Measurements from ENCODE around the gene STXBP2.

Gene STXBP2

GRCh38 chr19:7685546-7686445 lies 48.9 kb downstream of the STXBP2 start:
- no peak for TF ChIP-seq EGR1 (IDR thresholded peaks at IDR 0.05)
- no peak for TF ChIP-seq USF1 (IDR thresholded peaks at IDR 0.05)
- 0 out of 2 replicates have a peak, but pooled peaks have one; percentile 42 for TF ChIP-seq ZBTB7A (IDR thresholded peaks at IDR 0.05; ENCODE audit: low read depth)
- no peak for TF ChIP-seq TEAD4 (IDR thresholded peaks at IDR 0.05)

- TF ChIP-seq YY1 (IDR thresholded peaks at IDR 0.05; ENCODE audit: low read depth) (no peak), TAF1 (IDR thresholded peaks at IDR 0.05; ENCODE audit: low read depth) (no peak), FOXM1 (IDR thresholded peaks at IDR 0.05; ENCODE audit: borderline replicate concordance, low read depth) (no peak), EP300 (IDR thresholded peaks at IDR 0.05; ENCODE audit: borderline replicate concordance) (no peak), USF1 (IDR thresholded peaks at IDR 0.05) (no peak), MAX (IDR thresholded peaks at IDR 0.05) (no peak), CEBPB (IDR thresholded peaks at IDR 0.05) (no peak), EGR1 (IDR thresholded peaks at IDR 0.05) (no peak), TEAD4 (IDR thresholded peaks at IDR 0.05) (no peak), TCF12 (IDR thresholded peaks at IDR 0.05; ENCODE audit: low read depth) (no peak), NFIC (IDR thresholded peaks at IDR 0.05) (no peak), ZBTB7A (IDR thresholded peaks at IDR 0.05; ENCODE audit: low read depth) (no peak), RAD21 (IDR thresholded peaks at IDR 0.05; ENCODE audit: low read depth) (no peak)
Measured at GRCh38 chr19:7687177-7687576, 50.3 kb downstream of the STXBP2 start.

- TF ChIP-seq EGR1 (IDR thresholded peaks at IDR 0.05) (no peak), TEAD4 (IDR thresholded peaks at IDR 0.05) (no peak), TCF12 (IDR thresholded peaks at IDR 0.05; ENCODE audit: low read depth) (no peak)
Measured at GRCh38 chr19:7689165-7689564, 52.3 kb downstream of the STXBP2 start.

- no peak for TF ChIP-seq NFIC (IDR thresholded peaks at IDR 0.05)
- no peak for TF ChIP-seq TEAD4 (IDR thresholded peaks at IDR 0.05)
- no peak for TF ChIP-seq TCF12 (IDR thresholded peaks at IDR 0.05; ENCODE audit: low read depth)
- TF ChIP-seq USF1 (IDR thresholded peaks at IDR 0.05), result no peak
- TF ChIP-seq CREB1 (IDR thresholded peaks at IDR 0.05; ENCODE audit: low read depth), result no peak
- TF ChIP-seq FOXM1 (IDR thresholded peaks at IDR 0.05; ENCODE audit: borderline replicate concordance, low read depth), result no peak
- TF ChIP-seq MAX (IDR thresholded peaks at IDR 0.05), result no peak
- TF ChIP-seq YY1 (IDR thresholded peaks at IDR 0.05; ENCODE audit: low read depth), result no peak
- TF ChIP-seq EGR1 (IDR thresholded peaks at IDR 0.05), result no peak
- no peak for TF ChIP-seq CEBPB (IDR thresholded peaks at IDR 0.05)
- TF ChIP-seq ZBTB7A (IDR thresholded peaks at IDR 0.05; ENCODE audit: low read depth), result no peak
- TF ChIP-seq EP300 (IDR thresholded peaks at IDR 0.05; ENCODE audit: borderline replicate concordance), result no peak
- no peak for TF ChIP-seq REST (IDR thresholded peaks at IDR 0.05; ENCODE audit: low read depth)
Measured at GRCh38 chr19:7690779-7691258, 53.9 kb downstream of the STXBP2 start.

- TF ChIP-seq TCF12 (IDR thresholded peaks at IDR 0.05; ENCODE audit: low read depth) (no peak), YY1 (IDR thresholded peaks at IDR 0.05; ENCODE audit: low read depth) (no peak), RAD21 (IDR thresholded peaks at IDR 0.05; ENCODE audit: low read depth) (no peak), NFIC (IDR thresholded peaks at IDR 0.05) (no peak), ZBTB7A (IDR thresholded peaks at IDR 0.05; ENCODE audit: low read depth) (no peak)
Measured at GRCh38 chr19:7691497-7691896, 54.6 kb downstream of the STXBP2 start.

- TF ChIP-seq YY1 (IDR thresholded peaks at IDR 0.05; ENCODE audit: low read depth) (no peak), TAF1 (IDR thresholded peaks at IDR 0.05; ENCODE audit: low read depth) (no peak), EP300 (IDR thresholded peaks at IDR 0.05; ENCODE audit: borderline replicate concordance) (no peak), MAX (IDR thresholded peaks at IDR 0.05) (no peak), REST (IDR thresholded peaks at IDR 0.05; ENCODE audit: low read depth) (no peak), CEBPB (IDR thresholded peaks at IDR 0.05) (no peak), CREB1 (IDR thresholded peaks at IDR 0.05; ENCODE audit: low read depth) (no peak), EGR1 (IDR thresholded peaks at IDR 0.05) (no peak), FOXM1 (IDR thresholded peaks at IDR 0.05; ENCODE audit: borderline replicate concordance, low read depth) (no peak), USF1 (IDR thresholded peaks at IDR 0.05) (no peak), ZBTB7A (IDR thresholded peaks at IDR 0.05; ENCODE audit: low read depth) (no peak), NFIC (IDR thresholded peaks at IDR 0.05) (no peak), TCF12 (IDR thresholded peaks at IDR 0.05; ENCODE audit: low read depth) (no peak), RAD21 (IDR thresholded peaks at IDR 0.05; ENCODE audit: low read depth) (no peak), TEAD4 (IDR thresholded peaks at IDR 0.05) (no peak)
Measured at GRCh38 chr19:7692417-7693088, 55.6 kb downstream of the STXBP2 start.
